OCI-LY3 (cell line): ENCODE measurements around the gene ABLIM2.

ENCODE experiments used
- H2AFZ ChIP-seq: fragments of 200-600, 300-600 bp; shearing (Covaris generic); 2 replicates; pipeline ENCODE4 v1.6.0; 2014; ENCODE audit warnings: antibody characterized with exemption, low read depth, low read length
- H3K27ac ChIP-seq: fragments of 200-600, 300-600 bp; sonication (generic); 2 replicates; pipeline ENCODE4 v1.5.1; 2014; ENCODE audit warnings: mild to moderate bottlenecking, low read length, moderate library complexity, mixed read lengths
- H3K27me3 ChIP-seq: fragments of 200-600, 300-600 bp; sonication (generic); 2 replicates; pipeline ENCODE4 v1.6.1; 2014; ENCODE audit warnings: low read depth, low read length, mixed read lengths
- H3K36me3 ChIP-seq: fragments of 200-600, 300-600 bp; sonication (generic); replicated peaks from 2 replicates; pipeline ENCODE3; 2014; ENCODE audit warnings: low read depth, low read length, mixed read lengths
- H3K4me1 ChIP-seq: fragments of 300-600, 200-600 bp; sonication (generic); 2 replicates; pipeline ENCODE4 v1.6.1; 2014; ENCODE audit warnings: low read length, mixed read lengths
- H3K4me2 ChIP-seq: fragments of 200-600, 300-600 bp; sonication (generic); 2 replicates; pipeline ENCODE4 v1.6.1; 2014; ENCODE audit warnings: low read length, mixed read lengths
- H3K4me3 ChIP-seq: fragments of 300-600, 200-600 bp; sonication (generic); 2 replicates; pipeline ENCODE4 v1.5.1; 2014; ENCODE audit warnings: antibody characterized with exemption, mild to moderate bottlenecking, low read length, moderate library complexity
- H3K79me2 ChIP-seq: fragments of 300-600, 200-600 bp; shearing (Covaris generic); 2 replicates; pipeline ENCODE4 v1.6.1; 2014; ENCODE audit warnings: mild to moderate bottlenecking, low read length, mixed read lengths
- H3K9ac ChIP-seq: fragments of 300-600, 200-600 bp; shearing (Covaris generic); 2 replicates; pipeline ENCODE4 v1.6.0; 2014; ENCODE audit warnings: mild to moderate bottlenecking, low read length, moderate library complexity
- H3K9me3 ChIP-seq: fragments of 200-600, 300-600 bp; shearing (Covaris generic); 2 replicates; pipeline ENCODE4 v1.6.1; 2014; ENCODE audit warnings: low read length, mixed read lengths; ENCODE audit not compliant: insufficient read depth
- H4K20me1 ChIP-seq: fragments of 200-600, 300-600 bp; sonication (generic); 2 replicates; pipeline ENCODE4 v1.6.1; 2016; ENCODE audit warnings: low read length, mixed read lengths; ENCODE audit not compliant: insufficient read depth
- CTCF ChIP-seq: fragments of 200-600, 300-600 bp; sonication (generic); IDR thresholded peaks from 2 replicates; pipeline ENCODE4 v1.5.1; 2014; ENCODE audit warnings: antibody characterized with exemption, low read length, low read depth
- EZH2phosphoT487 ChIP-seq: fragments of 200-600 bp; shearing (Covaris generic); IDR thresholded peaks from 2 replicates; pipeline ENCODE4 v1.6.1; 2018; ENCODE audit warnings: antibody characterized with exemption, mixed run types, low read depth

The ABLIM2 gene

GRCh38 chr4:7967501-7968261, 190.9 kb downstream of the ABLIM2 start:
- H3K9ac ChIP-seq: no peak overlapping the region
- H4K20me1 ChIP-seq: no peaks in the 10 kb centered on the region
- no peaks in the 10 kb centered on the region for H3K36me3 ChIP-seq
- no peak overlapping the region for H3K27ac ChIP-seq
- H3K4me2 ChIP-seq: no peak overlapping the region
- no peaks in the 10 kb centered on the region for H3K27me3 ChIP-seq
- H3K4me1 ChIP-seq: no peaks in the 10 kb centered on the region
- H3K4me3 ChIP-seq: no peak overlapping the region
- no peaks in the 10 kb centered on the region for H3K79me2 ChIP-seq
- H2AFZ ChIP-seq: no peak overlapping the region
- no peak for TF ChIP-seq CTCF
- no peak for TF ChIP-seq EZH2phosphoT487
- H3K9me3 ChIP-seq: no peaks in the 10 kb centered on the region

GRCh38 chr4:7967063-7967440, 191.6 kb downstream of the ABLIM2 start:
- Histone ChIP-seq H3K4me2 (no peak overlapping the region), H3K27ac (no peak overlapping the region), H3K4me1 (no peaks in the 10 kb centered on the region), H2AFZ (no peak overlapping the region), H4K20me1 (no peaks in the 10 kb centered on the region), H3K9me3 (no peaks in the 10 kb centered on the region), H3K27me3 (no peaks in the 10 kb centered on the region), H3K79me2 (no peaks in the 10 kb centered on the region), H3K4me3 (no peak overlapping the region), H3K9ac (no peak overlapping the region), H3K36me3 (no peaks in the 10 kb centered on the region)
- TF ChIP-seq EZH2phosphoT487 (no peak), CTCF (no peak)

- Histone ChIP-seq H2AFZ (no peak overlapping the region), H3K79me2 (no peaks in the 10 kb centered on the region), H3K9me3 (no peaks in the 10 kb centered on the region), H3K4me2 (no peak overlapping the region), H4K20me1 (no peaks in the 10 kb centered on the region), H3K27me3 (no peaks in the 10 kb centered on the region), H3K27ac (no peak overlapping the region), H3K4me1 (no peaks in the 10 kb centered on the region), H3K36me3 (no peaks in the 10 kb centered on the region), H3K9ac (no peak overlapping the region), H3K4me3 (no peak overlapping the region)
- TF ChIP-seq EZH2phosphoT487 (no peak), CTCF (no peak)
Measured at GRCh38 chr4:7966281-7967062, 192.1 kb downstream of the ABLIM2 start.

GRCh38 chr4:7964890-7965662, 193.5 kb downstream of the ABLIM2 start:
- Histone ChIP-seq H3K4me2 (no peak overlapping the region), H3K9me3 (no peaks in the 10 kb centered on the region), H4K20me1 (no peaks in the 10 kb centered on the region), H3K27ac (no peak overlapping the region), H3K4me1 (no peaks in the 10 kb centered on the region), H3K79me2 (no peaks in the 10 kb centered on the region), H2AFZ (no peak overlapping the region), H3K9ac (no peak overlapping the region), H3K36me3 (no peaks in the 10 kb centered on the region), H3K4me3 (no peak overlapping the region), H3K27me3 (no peaks in the 10 kb centered on the region)
- no peak for TF ChIP-seq EZH2phosphoT487
